GM12878 (cell line): Measurements from ENCODE around the gene KCNMB2. TPM values are rescaled to one million over a fixed set of nuclear protein-coding genes. Genes with fewer than 3 reads are reported as not detected.

Experiments used
- ATAC-seq: fragments of 200-7000 bp; cut with Tn5 transposase; 3 replicates; pipeline ENCODE4 v1.9.1; 2020; ENCODE audit warnings: mild to moderate bottlenecking, moderate library complexity
- BruUV-seq: library from RNA; stranded (reverse); fragments of 400-500 nt; replicated peaks from 2 replicates; lab custom pipeline; 2021; lab: Mats Ljungman, UMichigan
- CTCF ChIA-PET: fragments of 300-600 bp; sonication (Branson Sonifier 250); formaldehyde crosslinking; extraction: SDS; loops from one replicate; lab custom pipeline; 2021; ENCODE audit warnings: inconsistent platforms; lab: Yijun Ruan, JAX
- POLR2A ChIA-PET: fragments of 350-600 bp; formaldehyde crosslinking; extraction: SDS; loops from one replicate; lab custom pipeline; 2021; ENCODE audit warnings: inconsistent platforms; lab: Charles Lee
- RAD21 ChIA-PET: fragments of 300-600 bp; sonication (Branson Sonifier 250); formaldehyde crosslinking; loops from one replicate; lab custom pipeline; 2023; ENCODE audit warnings: antibody characterized with exemption; ENCODE audit not compliant: unreplicated experiment; lab: Charles Lee
- SMC1A ChIA-PET: fragments of 300-600 bp; sonication (Branson Sonifier 250); formaldehyde crosslinking; loops from one replicate; lab custom pipeline; 2023; ENCODE audit not compliant: unreplicated experiment, uncharacterized antibody; lab: Charles Lee
- DNase-seq: peaks from one replicate; pipeline ENCODE4 v3.0.0-alpha.2; 2011; ENCODE audit warnings: low read depth, low spot score
- FAIRE-seq: peaks from 3 replicates; lab custom pipeline; 2011; peaks lifted over from hg19 to GRCh38; lab: Jason Lieb, UNC
- H2AFZ ChIP-seq: 2 replicates; pipeline ENCODE4 v1.6.0; 2011; ENCODE audit warnings: low read depth, low read length, control low read depth; ENCODE audit not compliant: control insufficient read depth
- H3K27ac ChIP-seq: 2 replicates; pipeline ENCODE4 v1.5.1; 2011; ENCODE audit warnings: control low read depth; ENCODE audit not compliant: control insufficient read depth, insufficient read depth
- H3K27me3 ChIP-seq, 2 experiments: replicated peaks in 1 of 2; 2 replicates each; pipeline versions ENCODE4 v1.6.0 to v1.6.1; 2011; ENCODE audit warnings: low read length in 1 of 2; ENCODE audit not compliant: control insufficient read depth in 2 of 2, insufficient read depth in 2 of 2
- H3K36me3 ChIP-seq, 2 experiments: 2 replicates each; pipeline ENCODE4 v1.5.1; 2011; ENCODE audit warnings: low read length in 1 of 2; ENCODE audit not compliant: control insufficient read depth in 2 of 2, insufficient read depth in 2 of 2
- H3K4me1 ChIP-seq: 2 replicates; pipeline ENCODE4 v1.6.1; 2011; ENCODE audit warnings: mild to moderate bottlenecking, low read length, moderate library complexity, mixed read lengths; ENCODE audit not compliant: control insufficient read depth, insufficient read depth
- H3K4me2 ChIP-seq: 2 replicates; pipeline ENCODE4 v1.6.0; 2011; ENCODE audit warnings: control low read depth; ENCODE audit not compliant: control insufficient read depth, insufficient read depth
- H3K4me3 ChIP-seq: fragments of 200-600 bp; sonication (generic); 2 replicates; pipeline ENCODE4 v1.5.1; 2016
- H3K79me2 ChIP-seq: 2 replicates; pipeline ENCODE4 v1.6.0; 2011; ENCODE audit warnings: low read length; ENCODE audit not compliant: control insufficient read depth, insufficient read depth
- H3K9ac ChIP-seq: 2 replicates; pipeline ENCODE4 v1.8.0; 2011; ENCODE audit warnings: low read length, control low read depth, mixed read lengths; ENCODE audit not compliant: control insufficient read depth, insufficient read depth
- H3K9me3 ChIP-seq: replicated peaks from 3 replicates; pipeline ENCODE4 v1.5.1; 2011; ENCODE audit warnings: mild to moderate bottlenecking, low read length; ENCODE audit not compliant: control insufficient read depth, insufficient read depth
- H4K20me1 ChIP-seq: 2 replicates; pipeline ENCODE4 v1.6.0; 2011; ENCODE audit not compliant: control insufficient read depth, insufficient read depth
- ETV6 ChIP-seq, 2 experiments: fragments of 450-650 bp in 1 of 2; IDR thresholded peaks in 1 of 2; conservative IDR thresholded peaks in 1 of 2; 2 replicates each; pipeline ENCODE4 v1.6.1; 2014; ENCODE audit warnings: antibody characterized with exemption in 1 of 2, borderline replicate concordance in 1 of 2, low read depth in 1 of 2, mild to moderate bottlenecking in 1 of 2, moderate library complexity in 1 of 2
- EZH2 ChIP-seq: IDR thresholded peaks from 2 replicates; pipeline ENCODE4 v1.6.1; 2012; ENCODE audit warnings: low read depth, mild to moderate bottlenecking, control low read depth, inconsistent platforms, low read length, borderline replicate concordance; ENCODE audit not compliant: control insufficient read depth
- IRF5 ChIP-seq: fragments of 450-650 bp; IDR thresholded peaks from 2 replicates; pipeline ENCODE4 v1.6.1; 2017; ENCODE audit warnings: borderline replicate concordance
- KLF5 ChIP-seq: fragments of 450-650 bp; IDR thresholded peaks from 2 replicates; pipeline ENCODE4 v1.6.1; 2014; ENCODE audit warnings: mild to moderate bottlenecking; ENCODE audit not compliant: partially characterized antibody
- RAD21 ChIP-seq: IDR thresholded peaks from 2 replicates; pipeline ENCODE4 v1.6.1; 2011; ENCODE audit warnings: mild to moderate bottlenecking, low read depth, low read length, moderate library complexity; ENCODE audit not compliant: insufficient read depth
- SUZ12 ChIP-seq: fragments of 200-600 bp; sonication (generic); IDR thresholded peaks from one replicate; pipeline ENCODE4 v1.6.1; 2018; ENCODE audit warnings: antibody characterized with exemption, mild to moderate bottlenecking; ENCODE audit not compliant: unreplicated experiment
- WGBS: methylation state at CpG from one replicate; pipeline ENCODE4 v1.1.6; 2016; ENCODE audit warnings: low lambda C conversion rate; ENCODE audit not compliant: insufficient replicate concordance, insufficient coverage; ENCODE audit errors: missing lambda C conversion rate; 5-methylcytosine and 5-hydroxymethylcytosine counted together
- in situ Hi-C: fragments of 300-500 bp; cut with MboI; formaldehyde crosslinking; loops from 9 replicates; pipeline ENCODE4 v1.14.3; 2018; ENCODE audit warnings: mixed read lengths
- intact Hi-C: fragments of 100-400 bp; cut with micrococcal nuclease; formaldehyde crosslinking; loops from one replicate; pipeline ENCODE4 v1.14.2; 2022; ENCODE audit not compliant: unreplicated experiment
- polyA plus RNA-seq, 11 experiments: library from polyadenylated mRNA; depleted of rRNA in 4 of 11; unstranded in 6 of 11; stranded (reverse) in 5 of 11; fragments of >200 nt; fragmentation: Nextera tagmentation in 4 of 11; fragmentation: Illumina TruSeq in 1 of 11; extraction: Ambion mirVana in 4 of 11; extraction: Trizol in 1 of 11; gene quantifications; 1 replicate in 1 of 11; 2 replicates in 10 of 11; pipeline versions ENCODE4 v1.2.1 to v1.2.3, GENCODE V29; 2011 to 2016; ENCODE audit warnings: inconsistent platforms in 2 of 11, missing spikeins in 2 of 11, low read depth in 1 of 11
- total RNA-seq, 4 experiments: library from RNA; depleted of rRNA in 3 of 4; stranded (reverse); fragments of >200 nt in 3 of 4; fragmentation: Illumina TruSeq in 1 of 4; extraction: Trizol in 1 of 4; gene quantifications; 2 replicates each; pipeline versions ENCODE4 v1.2.1 to v1.2.3, GENCODE V29; 2013 to 2021

Gene KCNMB2
- total and polyA plus RNA-seq, 10 of the 15 experiments (the other 5 are each of a cell fraction or from before 2014, with no cell fraction given), result 0.22 to 18.8 (median 11.0) TPM

GRCh38 chr3:178761461-178761860, 225.2 kb downstream of the KCNMB2 start:
- ChIA-PET POLR2A (no interaction called here), CTCF (no interaction called here), RAD21 (no interaction called here), SMC1A (no interaction called here)
- intact Hi-C loops (no loop called here), in situ Hi-C loops (no loop called here)
- Histone ChIP-seq H3K27ac (no peak overlapping the region), H3K36me3 (no peaks in the 10 kb centered on the region), H3K9me3 (no peaks in the 10 kb centered on the region), H2AFZ (no peak overlapping the region), H3K9ac (no peak overlapping the region), H3K79me2 (no peaks in the 10 kb centered on the region), H3K4me1 (no peaks in the 10 kb centered on the region), H3K4me2 (no peak overlapping the region), H3K27me3 (no peaks in the 10 kb centered on the region), H4K20me1 (no peaks in the 10 kb centered on the region), H3K4me3 (no peak overlapping the region)
- no TSS peak for BruUV-seq
- no peak for DNase-seq
- FAIRE-seq, result no peak
- TF ChIP-seq SUZ12, result no peak
- no peak for TF ChIP-seq ETV6 (conservative IDR thresholded peaks at IDR 0.05 in 1 of 2, IDR thresholded peaks at IDR 0.05 in 1 of 2; ENCODE audit: borderline replicate concordance in 1 of 2, low read depth in 1 of 2)
- TF ChIP-seq EZH2, result no peak
- TF ChIP-seq KLF5, result no peak
- TF ChIP-seq IRF5, result no peak
- no peak for TF ChIP-seq RAD21
- no peak for ATAC-seq
- WGBS, result 65% methylated on average over 3 of the region's 3 CpGs
